Peyer's patch (tissue), 4 donors: Measurements from ENCODE around the gene HPCAL1. TPM values are rescaled to one million over a fixed set of nuclear protein-coding genes. Genes with fewer than 3 reads are reported as not detected.

Source experiments
- DNase-seq, 3 donors: peaks; one replicate each; pipeline ENCODE4 v3.0.0-alpha.2; 2017 to 2019
- H3K27ac ChIP-seq, 4 donors: fragments of 200-600 bp; sonication (generic); one replicate each; pipeline ENCODE4 v1.5.1; 2016 to 2019
- H3K27me3 ChIP-seq, 2 donors: fragments of 200-600 bp; sonication (generic); one replicate each; pipeline ENCODE4 v1.5.1; 2019
- H3K36me3 ChIP-seq, 3 donors: fragments of 200-600 bp; sonication (generic); one replicate each; pipeline ENCODE4 v1.5.1; 2016 to 2019
- H3K4me1 ChIP-seq, 4 donors: fragments of 200-600 bp; sonication (generic); one replicate each; pipeline ENCODE4 v1.5.1; 2016 to 2019
- H3K4me3 ChIP-seq, 4 donors: fragments of 200-600 bp; sonication (generic); 1 replicate in 3 of 4; 2 replicates in 1 of 4; pipeline ENCODE4 v1.5.1; 2016 to 2019; ENCODE audit warnings: mild to moderate bottlenecking in 1 of 4
- H3K9me3 ChIP-seq, 4 donors: fragments of 200-600 bp; sonication (generic); one replicate each; pipeline ENCODE4 v1.5.1; 2016 to 2019; ENCODE audit warnings: mild to moderate bottlenecking in 1 of 4
- CTCF ChIP-seq, 6 experiments: fragments of 450-650 bp in 4 of 6; fragments of 200-600 bp in 2 of 6; sonication (generic) in 1 of 6; IDR thresholded peaks; one replicate each; pipeline ENCODE4 v1.5.1; 2017 to 2019; ENCODE audit warnings: antibody characterized with exemption in 6 of 6, mild to moderate bottlenecking in 3 of 6, moderate library complexity in 1 of 6
- POLR2A ChIP-seq, 2 donors: fragments of 450-650 bp; IDR thresholded peaks; one replicate each; pipeline ENCODE4 v1.5.1; 2017; ENCODE audit warnings: antibody characterized with exemption in 2 of 2, mild to moderate bottlenecking in 2 of 2, moderate library complexity in 2 of 2
- total RNA-seq, 4 donors: library from RNA; depleted of rRNA; stranded (reverse); fragments of >200 nt; gene quantifications; one replicate each; pipeline ENCODE4 v1.1.0, GENCODE V29; 2016

Gene HPCAL1
- total RNA-seq, 4 donors from 2014 or later: 123 to 270 (median 156) TPM

DNA sequence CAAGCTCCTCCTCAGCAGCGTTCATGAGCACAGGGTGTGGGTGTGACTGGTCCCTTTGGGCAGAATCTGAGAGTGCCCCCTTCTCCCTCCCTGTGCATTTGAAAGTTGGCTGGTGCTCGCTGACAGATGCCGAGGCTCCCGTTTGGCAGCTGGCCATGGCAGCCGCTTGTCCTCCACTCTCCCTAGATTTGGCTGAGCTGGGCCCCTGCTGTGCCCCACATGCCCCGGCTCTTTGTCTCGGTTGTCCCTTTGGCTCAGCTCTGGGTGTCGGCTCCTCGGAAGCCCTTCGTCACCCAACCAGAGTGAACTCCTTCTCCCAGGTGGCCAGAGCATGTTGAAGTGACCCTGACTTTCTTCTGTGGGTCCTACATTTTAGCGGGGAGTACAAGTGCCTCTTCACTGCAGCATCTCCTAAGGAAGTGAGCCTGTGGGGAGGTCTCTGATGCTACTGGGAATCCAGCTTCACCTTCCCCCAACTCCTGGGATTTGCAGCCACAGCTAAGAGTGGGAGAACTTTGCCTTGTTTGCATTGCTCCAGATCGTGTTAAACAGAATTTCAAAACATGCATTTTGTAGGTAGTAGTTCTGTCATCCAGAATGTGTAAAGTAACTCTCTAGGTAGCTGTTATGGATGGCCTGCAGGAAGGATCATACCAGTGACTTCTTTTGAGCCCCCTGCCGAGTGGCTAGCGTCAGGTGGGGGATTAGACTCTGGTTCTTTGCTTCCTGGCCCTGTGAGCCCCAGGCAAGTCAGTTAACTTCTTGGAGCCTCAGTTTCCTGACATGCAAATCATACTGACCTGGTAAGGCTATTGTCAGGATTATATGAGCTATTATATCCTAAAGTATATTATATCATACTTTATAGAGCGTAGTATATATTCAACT, 24.2 kb downstream of the HPCAL1 start:
- Histone ChIP-seq H3K36me3 (peaks cover 0 to 2% (median 0%) of the 10 kb centered on the region in 3 donors), H3K9me3 (no peaks in the 10 kb centered on the region), H3K27ac (no peak overlapping the region), H3K27me3 (no peaks in the 10 kb centered on the region), H3K4me1 (peaks cover 13 to 68% (median 34%) of the 10 kb centered on the region in 4 donors), H3K4me3 (no peak overlapping the region)
- no peak for TF ChIP-seq POLR2A (IDR thresholded peaks at IDR 0.05)
- no peak for TF ChIP-seq CTCF (IDR thresholded peaks at IDR 0.05)
- no peak for DNase-seq

GRCh38 chr2:10327896-10328669, 25.4 kb downstream of the HPCAL1 start:
- H3K27ac ChIP-seq: peak overlapping the region in 2 of 4 donors; percentile 11 to 23
- peaks cover 13 to 76% (median 37%) of the 10 kb centered on the region in 4 donors for H3K4me1 ChIP-seq

GRCh38 chr2:10328670-10329579, 26.2 kb downstream of the HPCAL1 start:
- H3K36me3 ChIP-seq: no peaks in the 10 kb centered on the region
- DNase-seq: peak in 1 of 3 donors; percentile 54
- TF ChIP-seq POLR2A (IDR thresholded peaks at IDR 0.05) (no peak), CTCF (IDR thresholded peaks at IDR 0.05) (no peak)

More at GRCh38 chr2:10327896-10328669, 25.4 kb downstream of the HPCAL1 start:
- TF ChIP-seq CTCF (IDR thresholded peaks at IDR 0.05) (no peak), POLR2A (IDR thresholded peaks at IDR 0.05) (no peak)
- Histone ChIP-seq H3K9me3 (no peaks in the 10 kb centered on the region), H3K36me3 (no peaks in the 10 kb centered on the region), H3K27me3 (no peaks in the 10 kb centered on the region), H3K4me3 (no peak overlapping the region)
- peak in 2 of 3 donors; percentile 66 to 77 for DNase-seq

GRCh38 chr2:10329580-10329879, 26.8 kb downstream of the HPCAL1 start:
- Histone ChIP-seq H3K9me3 (no peaks in the 10 kb centered on the region), H3K27ac (peak overlapping the region; percentile 69 to 86 (median 84)), H3K36me3 (no peaks in the 10 kb centered on the region), H3K4me1 (peaks cover 13 to 76% (median 37%) of the 10 kb centered on the region in 4 donors), H3K27me3 (no peaks in the 10 kb centered on the region), H3K4me3 (peak overlapping the region in 1 of 4 donors; percentile 21)
- TF ChIP-seq POLR2A (IDR thresholded peaks at IDR 0.05) (no peak), CTCF (IDR thresholded peaks at IDR 0.05) (no peak)
- DNase-seq: no peak

More at GRCh38 chr2:10328670-10329579, 26.2 kb downstream of the HPCAL1 start:
- Histone ChIP-seq H3K4me1 (peaks cover 13 to 76% (median 37%) of the 10 kb centered on the region in 4 donors), H3K27ac (peak overlapping the region; percentile 69 to 86 (median 84)), H3K4me3 (no peak overlapping the region), H3K27me3 (no peaks in the 10 kb centered on the region), H3K9me3 (no peaks in the 10 kb centered on the region)
